T-helper 1 cell treated with Interleukin-12 subunit alpha and Interleukin-12 subunit beta and Interleukin-4 antibody, amounts not matched to agents 30 μg/mL and 1 μg/mL, for 36 hours (primary cell): ENCODE data around the gene CBX1.
A peak's percentile ranks its signal among the peaks of the same experiment; 100 is the strongest.
"Not testable (repeated sequence)": the region's sequence is repeated elsewhere in the genome, so short reads cannot be mapped to it uniquely, and the experiment has no call there.

Experiments used
- H3K27ac Mint-ChIP-seq: one replicate; pipeline ENCODE4 v1.8.0; 2021; ENCODE audit warnings: mild to moderate bottlenecking, mixed read lengths
- H3K27me3 Mint-ChIP-seq: one replicate; pipeline ENCODE4 v1.8.0; 2021; ENCODE audit warnings: low read depth, mixed read lengths
- H3K36me3 Mint-ChIP-seq: one replicate; pipeline ENCODE4 v1.8.0; 2021; ENCODE audit warnings: low read depth, mixed read lengths
- H3K4me1 Mint-ChIP-seq: one replicate; pipeline ENCODE4 v1.8.0; 2021; ENCODE audit warnings: low read depth, mixed read lengths
- H3K4me3 Mint-ChIP-seq: one replicate; pipeline ENCODE4 v1.8.0; 2021; ENCODE audit warnings: mild to moderate bottlenecking, moderate library complexity, mixed read lengths
- H3K9me3 Mint-ChIP-seq: one replicate; pipeline ENCODE4 v1.8.0; 2021; ENCODE audit warnings: mixed read lengths

Gene CBX1

GRCh38 chr17:48038687-48039086 lies 62.6 kb downstream of the CBX1 start:
- H3K27ac Mint-ChIP-seq, result no peak overlapping the region
- no peaks in the 10 kb centered on the region for H3K9me3 Mint-ChIP-seq
- H3K27me3 Mint-ChIP-seq, result peaks cover 35% of the 10 kb centered on the region
- H3K36me3 Mint-ChIP-seq, result no peaks in the 10 kb centered on the region
- H3K4me3 Mint-ChIP-seq, result peak overlapping the region; percentile 87
- H3K4me1 Mint-ChIP-seq, result peaks cover 14% of the 10 kb centered on the region

- Mint-ChIP-seq H3K4me1 (peaks cover 11% of the 10 kb centered on the region), H3K36me3 (no peaks in the 10 kb centered on the region), H3K27ac (peak overlapping the region; percentile 84), H3K27me3 (peaks cover 44% of the 10 kb centered on the region), H3K9me3 (no peaks in the 10 kb centered on the region), H3K4me3 (peak overlapping the region; percentile 87)
Measured at GRCh38 chr17:48037838-48038323, 63.4 kb downstream of the CBX1 start.

GRCh38 chr17:48037036-48037837 lies 64.0 kb downstream of the CBX1 start, which contains the start of gene COPZ2:
COPZ2 (minus strand) TSS chr17:48037797; CDS start chr17:48037777, 20 bp downstream.
- peak within 1 kb of the TSS; percentile 84 for H3K27ac Mint-ChIP-seq
- no peaks in the 10 kb centered on the region for H3K36me3 Mint-ChIP-seq
- H3K4me3 Mint-ChIP-seq, result peak within 1 kb of the TSS; percentile 87
- H3K9me3 Mint-ChIP-seq, result no peaks in the 10 kb centered on the region
- peaks cover 11% of the 10 kb centered on the region for H3K4me1 Mint-ChIP-seq
- H3K27me3 Mint-ChIP-seq, result peaks cover 50% of the 10 kb centered on the region

GRCh38 chr17:48036693-48037035 lies 64.6 kb downstream of the CBX1 start:
- no peak overlapping the region for H3K27ac Mint-ChIP-seq

GRCh38 chr17:48034734-48035133 lies 66.5 kb downstream of the CBX1 start:
- H3K4me3 Mint-ChIP-seq, H3K27ac Mint-ChIP-seq, H3K36me3 Mint-ChIP-seq, H3K4me1 Mint-ChIP-seq, H3K9me3 Mint-ChIP-seq: not testable (repeated sequence)
- H3K27me3 Mint-ChIP-seq, result peaks cover 66% of the 10 kb centered on the region

More at GRCh38 chr17:48036693-48037035, 64.6 kb downstream of the CBX1 start:
- H3K4me3 Mint-ChIP-seq, result peak overlapping the region; percentile 74
- H3K36me3 Mint-ChIP-seq, result no peaks in the 10 kb centered on the region
- peaks cover 7% of the 10 kb centered on the region for H3K4me1 Mint-ChIP-seq
- H3K9me3 Mint-ChIP-seq, result no peaks in the 10 kb centered on the region
- H3K27me3 Mint-ChIP-seq, result peaks cover 54% of the 10 kb centered on the region

- Mint-ChIP-seq H3K27ac (no peak overlapping the region), H3K36me3 (no peaks in the 10 kb centered on the region), H3K4me1 (peaks cover 2% of the 10 kb centered on the region), H3K9me3 (no peaks in the 10 kb centered on the region), H3K27me3 (peaks cover 56% of the 10 kb centered on the region), H3K4me3 (no peak overlapping the region)
Measured at GRCh38 chr17:48031966-48032365, 69.3 kb downstream of the CBX1 start.

- Mint-ChIP-seq H3K4me3 (no peak overlapping the region), H3K9me3 (no peaks in the 10 kb centered on the region), H3K4me1 (peaks cover 7% of the 10 kb centered on the region), H3K27ac (no peak overlapping the region), H3K36me3 (no peaks in the 10 kb centered on the region), H3K27me3 (peaks cover 49% of the 10 kb centered on the region)
Measured at GRCh38 chr17:48030531-48030930, 70.7 kb downstream of the CBX1 start.

- peaks cover 46% of the 10 kb centered on the region for H3K27me3 Mint-ChIP-seq
Measured at GRCh38 chr17:48028736-48029135, 72.5 kb downstream of the CBX1 start.

GRCh38 chr17:48027322-48027981 lies 73.8 kb downstream of the CBX1 start:
- Mint-ChIP-seq H3K4me1 (peaks cover 22% of the 10 kb centered on the region), H3K27ac (no peak overlapping the region), H3K9me3 (no peaks in the 10 kb centered on the region), H3K27me3 (peaks cover 38% of the 10 kb centered on the region), H3K36me3 (no peaks in the 10 kb centered on the region), H3K4me3 (no peak overlapping the region)

More at GRCh38 chr17:48028736-48029135, 72.5 kb downstream of the CBX1 start:
- no peak overlapping the region for H3K4me3 Mint-ChIP-seq
- H3K9me3 Mint-ChIP-seq, result no peaks in the 10 kb centered on the region
- peaks cover 17% of the 10 kb centered on the region for H3K4me1 Mint-ChIP-seq
- H3K36me3 Mint-ChIP-seq, result no peaks in the 10 kb centered on the region
- H3K27ac Mint-ChIP-seq, result no peak overlapping the region

GRCh38 chr17:48026502-48027321 lies 74.6 kb downstream of the CBX1 start:
- Mint-ChIP-seq H3K27ac (no peak overlapping the region), H3K27me3 (peaks cover 35% of the 10 kb centered on the region), H3K36me3 (no peaks in the 10 kb centered on the region), H3K4me3 (no peak overlapping the region), H3K9me3 (no peaks in the 10 kb centered on the region), H3K4me1 (peaks cover 22% of the 10 kb centered on the region)

GRCh38 chr17:48025904-48026501 lies 75.3 kb downstream of the CBX1 start:
- no peak overlapping the region for H3K27ac Mint-ChIP-seq
- peaks cover 22% of the 10 kb centered on the region for H3K4me1 Mint-ChIP-seq
- peaks cover 33% of the 10 kb centered on the region for H3K27me3 Mint-ChIP-seq
- no peaks in the 10 kb centered on the region for H3K36me3 Mint-ChIP-seq
- H3K9me3 Mint-ChIP-seq, result no peaks in the 10 kb centered on the region
- H3K4me3 Mint-ChIP-seq, result peak overlapping the region; percentile 83

- H3K36me3 Mint-ChIP-seq, result no peaks in the 10 kb centered on the region
- peak overlapping the region; percentile 83 for H3K4me3 Mint-ChIP-seq
- H3K27ac Mint-ChIP-seq, result peak overlapping the region; percentile 83
- H3K9me3 Mint-ChIP-seq, result no peaks in the 10 kb centered on the region
- H3K27me3 Mint-ChIP-seq, result peaks cover 26% of the 10 kb centered on the region
- H3K4me1 Mint-ChIP-seq, result peaks cover 22% of the 10 kb centered on the region
Measured at GRCh38 chr17:48025040-48025903, 76.0 kb downstream of the CBX1 start.
